GM12801 (cell line): ENCODE results near the gene MYO6.

Experiments used
- CTCF ChIP-seq: IDR thresholded peaks from one replicate; pipeline ENCODE4 v1.5.1; 2011; ENCODE audit warnings: control low read depth; ENCODE audit not compliant: insufficient read length; ENCODE audit errors: extremely low read depth

Gene MYO6

GRCh38 chr6:75968143-75968542 is 219.1 kb downstream of the MYO6 start:
- TF ChIP-seq CTCF, result no peak
